A204.1 (cell line): ENCODE data around the gene SLCO4A1.

Experiments used
- FAIRE-seq: peaks from 2 replicates; lab custom pipeline; 2012; peaks lifted over from hg19 to GRCh38; lab: Jason Lieb, UNC

The SLCO4A1 gene

DNA sequence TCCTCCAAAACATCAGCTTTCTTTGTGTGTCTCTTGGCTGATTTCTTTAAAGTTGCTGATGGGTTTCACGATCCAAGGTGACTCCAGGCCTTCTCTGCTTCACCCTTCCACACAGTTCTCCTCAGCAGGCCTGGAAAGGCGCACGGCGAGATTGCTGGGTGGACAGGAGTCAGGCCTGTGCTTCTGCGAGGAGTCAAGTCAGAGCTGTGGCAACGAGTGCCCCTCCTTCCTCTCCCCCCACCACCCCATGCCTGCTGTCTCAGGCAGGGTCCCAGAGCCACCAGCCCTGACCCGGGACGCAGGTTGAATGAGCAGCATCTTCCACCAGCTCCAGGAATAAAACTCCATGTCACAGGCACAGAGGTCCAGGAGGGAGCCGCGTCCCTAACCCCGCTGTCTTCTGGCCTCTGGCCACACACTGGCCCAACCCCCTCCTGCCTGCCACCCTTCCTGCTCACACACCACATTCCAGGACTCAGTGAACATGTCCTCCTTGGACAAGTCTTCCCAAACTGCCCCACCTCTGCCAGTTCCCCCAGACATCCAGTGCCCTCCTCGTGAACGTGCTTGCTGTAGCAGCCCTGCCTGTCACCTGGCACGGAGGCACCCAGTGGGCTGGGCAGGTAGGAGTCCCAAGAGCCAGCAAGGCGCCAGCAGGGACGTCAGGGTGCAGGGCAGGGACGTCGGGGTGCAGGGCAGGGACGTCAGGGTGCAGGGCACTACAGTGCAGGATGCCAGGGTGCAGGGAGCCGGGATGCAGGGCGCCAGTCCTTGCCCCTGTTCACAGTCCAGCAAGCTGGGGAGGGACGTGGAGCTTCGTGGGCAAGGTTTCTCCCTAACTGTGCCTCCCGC, 59.1 kb downstream of the SLCO4A1 start:
- FAIRE-seq: no peak

- FAIRE-seq: no peak
These were observed 59.7 kb downstream of the SLCO4A1 start for GRCh38 chr20:62702013-62702300.

GRCh38 chr20:62702895-62703852, 60.9 kb downstream of the SLCO4A1 start:
- FAIRE-seq: no peak

GRCh38 chr20:62703853-62704228, 61.5 kb downstream of the SLCO4A1 start:
- no peak for FAIRE-seq

- FAIRE-seq: no peak
These were observed 62.1 kb downstream of the SLCO4A1 start for GRCh38 chr20:62704341-62704948.

DNA sequence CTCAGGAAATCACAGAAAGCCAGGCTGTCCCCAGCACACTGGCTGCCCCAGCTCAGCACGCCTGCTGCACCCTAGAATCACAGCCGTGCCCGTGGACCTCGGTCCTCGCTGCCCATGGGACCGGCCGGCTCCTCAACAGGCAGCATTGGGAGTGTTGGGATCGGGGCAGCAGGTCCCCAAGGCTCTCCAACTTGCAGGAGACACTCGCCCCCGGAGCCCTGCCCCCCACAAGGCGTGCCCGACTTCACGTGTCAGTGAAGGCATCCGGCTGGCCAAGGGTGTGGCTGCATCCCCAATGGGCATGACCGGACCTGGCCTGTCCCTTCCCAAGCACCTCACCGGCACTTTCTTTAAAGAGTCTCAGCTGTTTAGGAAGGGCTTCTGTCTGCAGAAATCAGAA, 63.3 kb downstream of the SLCO4A1 start:
- no peak for FAIRE-seq

- no peak for FAIRE-seq
These were observed 64.0 kb downstream of the SLCO4A1 start for GRCh38 chr20:62706344-62706743.

- no peak for FAIRE-seq
These were observed 64.6 kb downstream of the SLCO4A1 start for GRCh38 chr20:62706857-62707256.

- no peak for FAIRE-seq
These were observed 65.1 kb downstream of the SLCO4A1 start for GRCh38 chr20:62707276-62707920.

- FAIRE-seq: no peak
These were observed 65.7 kb downstream of the SLCO4A1 start for GRCh38 chr20:62707921-62708521.

- no peak for FAIRE-seq
These were observed 66.6 kb downstream of the SLCO4A1 start, which contains the start of gene NTSR1 for GRCh38 chr20:62708591-62709536. Gene NTSR1 (plus strand): TSS chr20:62708836. CDS start chr20:62709208, 372 bp downstream.

- FAIRE-seq: no peak
These were observed 67.2 kb downstream of the SLCO4A1 start for GRCh38 chr20:62709537-62709905.

DNA sequence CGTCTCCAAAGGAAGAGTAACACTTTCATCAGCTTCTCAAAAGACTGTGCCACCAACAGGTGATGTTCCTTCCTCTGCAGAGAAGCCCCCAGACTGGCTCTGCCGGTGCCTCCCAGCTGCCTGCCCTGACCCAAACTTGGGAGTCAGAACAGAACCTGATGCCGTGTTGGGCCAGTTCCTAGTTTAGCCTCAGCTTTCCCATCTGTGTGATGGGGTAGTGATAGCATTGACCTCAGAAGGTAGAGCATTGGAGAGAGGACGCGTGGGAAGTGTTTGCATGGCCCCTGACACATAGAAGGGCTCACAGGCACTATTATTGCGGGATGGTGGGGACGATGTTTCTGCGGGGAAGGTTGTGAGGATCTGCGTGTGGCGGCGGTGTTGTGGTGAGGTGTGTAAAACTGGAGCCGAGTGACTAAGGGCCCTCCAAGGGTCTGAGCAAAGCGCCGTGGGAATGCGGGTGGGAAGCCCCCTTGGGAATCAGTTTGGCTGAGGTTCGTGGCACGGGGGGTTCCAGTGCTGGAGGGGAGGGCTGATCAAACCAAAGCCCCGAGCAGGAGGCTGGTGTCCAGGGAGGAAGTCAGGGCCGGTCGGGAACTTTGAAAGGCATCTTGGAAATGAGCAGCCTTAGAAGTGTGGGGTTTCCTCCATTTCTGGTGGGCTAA, 68.0 kb downstream of the SLCO4A1 start:
- FAIRE-seq: no peak

DNA sequence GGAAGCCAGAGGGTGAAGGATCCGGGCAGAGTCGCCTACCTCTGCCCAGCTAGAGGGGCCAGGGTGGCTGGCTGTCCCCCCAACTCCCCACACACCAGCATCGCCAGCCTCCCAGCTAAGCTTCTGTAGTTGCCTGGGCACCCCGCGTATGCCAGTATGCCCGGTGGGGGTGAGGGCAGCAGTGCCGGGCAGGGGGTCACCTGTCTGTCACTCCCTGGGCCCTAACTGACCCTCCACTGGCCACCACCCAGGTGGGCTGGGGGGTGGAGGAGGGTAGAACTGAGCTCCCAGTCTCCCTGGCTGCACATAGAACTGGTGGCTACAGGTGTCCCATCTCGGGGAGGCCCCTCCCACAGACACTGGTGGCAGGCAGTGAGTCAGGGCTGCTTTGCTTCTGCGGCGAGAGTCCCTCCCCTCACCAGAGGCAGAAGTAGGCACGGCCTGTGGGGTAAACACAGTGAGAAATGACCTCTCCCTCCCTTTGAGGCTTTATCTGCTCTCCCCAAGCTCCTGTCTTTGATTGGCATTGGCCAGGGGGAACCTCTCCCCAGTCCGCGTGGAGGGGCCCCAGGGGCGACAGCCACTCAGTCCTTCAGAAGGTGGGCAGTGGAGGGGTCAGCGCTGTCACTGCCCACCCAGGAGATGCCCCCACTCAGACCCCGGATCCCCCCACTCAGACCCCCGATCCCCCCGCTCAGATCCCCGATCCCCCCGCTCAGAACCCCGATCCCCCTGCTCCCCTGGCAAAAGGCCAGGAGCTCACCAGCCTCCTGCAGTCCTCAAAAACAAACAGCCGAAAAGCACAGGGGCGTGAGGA, 68.8 kb downstream of the SLCO4A1 start:
- no peak for FAIRE-seq

- no peak for FAIRE-seq
These were observed 69.4 kb downstream of the SLCO4A1 start for GRCh38 chr20:62711703-62712101.

GRCh38 chr20:62712606-62713005, 70.3 kb downstream of the SLCO4A1 start:
- no peak for FAIRE-seq

DNA sequence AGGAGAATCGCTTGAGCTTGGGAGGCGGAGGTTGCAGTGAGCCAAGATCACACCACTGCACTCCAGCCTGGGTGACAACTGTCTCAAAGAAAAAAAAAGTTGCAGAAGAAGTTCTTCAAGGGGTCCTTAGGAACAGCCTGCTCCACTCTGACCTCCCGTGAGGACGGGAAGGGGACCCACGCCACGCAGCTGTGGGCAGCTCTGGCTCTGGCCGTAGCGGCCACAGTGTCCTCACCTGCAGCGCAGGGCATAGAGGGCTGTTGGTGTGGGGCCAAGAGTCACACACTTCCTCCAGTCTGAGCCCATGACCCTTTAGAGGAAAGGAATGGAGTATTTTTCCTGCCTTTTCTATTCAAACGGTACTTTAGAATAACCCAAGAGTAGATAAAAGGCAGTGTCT, 71.7 kb downstream of the SLCO4A1 start:
- FAIRE-seq: no peak

DNA sequence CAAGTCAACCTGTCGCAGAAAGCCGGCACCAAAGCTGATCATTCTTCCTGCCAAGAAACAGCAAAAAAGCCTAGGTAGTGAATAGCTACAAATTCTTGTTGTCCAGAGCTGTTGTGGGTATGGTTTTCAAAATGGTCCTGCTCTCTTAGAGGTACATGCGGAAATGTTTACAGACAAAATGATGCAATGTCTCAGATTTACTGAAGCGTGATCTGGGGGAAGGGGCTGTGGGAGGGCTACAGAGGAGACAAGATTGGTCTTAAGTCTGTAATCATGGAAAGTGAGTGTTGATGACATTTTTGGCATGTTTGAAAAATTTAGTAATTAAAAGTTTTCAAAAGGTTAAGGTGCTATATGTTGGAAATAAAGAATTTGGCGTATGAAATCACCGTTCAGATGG, 72.5 kb downstream of the SLCO4A1 start:
- no peak for FAIRE-seq

DNA sequence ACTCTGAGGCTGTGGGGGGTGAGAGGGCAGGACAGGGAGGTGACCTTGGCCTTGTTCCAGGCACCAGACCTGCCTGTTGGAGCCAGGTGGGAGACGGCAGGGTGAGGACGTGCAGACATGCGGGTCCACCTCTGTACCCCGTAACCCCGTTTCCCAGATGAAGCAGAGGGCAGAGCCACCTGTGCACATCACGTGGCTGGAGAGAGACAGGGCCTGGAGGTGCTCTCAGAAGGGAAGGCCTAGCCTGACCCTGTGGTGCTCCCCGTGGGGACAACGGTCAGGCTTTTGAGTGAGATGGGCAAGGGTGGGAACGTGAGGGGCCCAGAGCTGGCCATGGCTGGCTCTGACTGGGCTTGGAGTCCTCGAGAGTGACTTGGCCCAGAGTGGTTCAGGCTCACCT, 72.9 kb downstream of the SLCO4A1 start:
- FAIRE-seq: no peak
